ENCODE results near the gene CCM2.

CCM2 gene

GRCh38 chr7:45039106-45039505, 39.1 kb downstream of the CCM2 start:
- no peak overlapping the region for H3K27ac ChIP-seq (ENCODE audit: low read depth, low read length)
- peaks cover 4 to 44% (median 25%) of the 10 kb centered on the region in 5 donors for H3K36me3 ChIP-seq (ENCODE audit: control insufficient read depth in 5 of 5, insufficient read depth in 5 of 5, low read length in 5 of 5)
- no peaks in the 10 kb centered on the region for H3K9me3 ChIP-seq (ENCODE audit: control insufficient read depth in 5 of 5, low read length in 5 of 5)
- H3K4me3 ChIP-seq (ENCODE audit: low read depth in 1 of 5, low read length in 5 of 5): no peak overlapping the region
- H3K4me1 ChIP-seq (ENCODE audit: control insufficient read depth in 5 of 5, insufficient read depth in 5 of 5, low read length in 5 of 5): peaks cover 0 to 11% (median 3%) of the 10 kb centered on the region in 5 donors
- no peaks in the 10 kb centered on the region for H3K27me3 ChIP-seq (ENCODE audit: control insufficient read depth in 5 of 5, insufficient read depth in 4 of 5, low read length in 5 of 5)
- no peak overlapping the region for H3K9ac ChIP-seq (ENCODE audit: low read length in 5 of 5)

DNA sequence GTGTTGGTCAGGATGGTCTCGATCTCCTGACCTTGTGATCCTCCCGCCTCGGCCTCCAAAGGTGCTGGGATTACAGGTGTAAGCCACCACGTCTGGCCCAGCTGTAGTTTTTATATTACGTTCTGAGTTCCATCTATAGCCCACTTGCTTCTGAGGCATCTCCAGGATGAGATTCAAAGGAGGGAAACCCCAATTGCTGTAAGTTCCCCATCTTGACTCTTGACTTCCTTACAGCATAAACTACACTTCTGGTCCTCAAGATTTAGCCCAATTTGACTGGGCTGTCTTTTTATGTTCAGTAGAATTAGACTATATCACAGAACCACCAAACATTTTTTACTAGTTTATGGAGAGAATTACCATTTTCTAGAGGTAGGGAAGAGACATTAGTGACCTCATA, 44.3 kb downstream of the CCM2 start:
- no peaks in the 10 kb centered on the region for H3K9me3 ChIP-seq (ENCODE audit: control insufficient read depth in 5 of 5, low read length in 5 of 5)
- H3K27me3 ChIP-seq (ENCODE audit: control insufficient read depth in 5 of 5, insufficient read depth in 4 of 5, low read length in 5 of 5): no peaks in the 10 kb centered on the region
- no peak overlapping the region for H3K9ac ChIP-seq (ENCODE audit: low read length in 5 of 5)
- peaks cover 0 to 4% (median 0%) of the 10 kb centered on the region in 5 donors for H3K4me1 ChIP-seq (ENCODE audit: control insufficient read depth in 5 of 5, insufficient read depth in 5 of 5, low read length in 5 of 5)
- H3K27ac ChIP-seq (ENCODE audit: low read depth, low read length): no peak overlapping the region
- no peak overlapping the region for H3K4me3 ChIP-seq (ENCODE audit: low read depth in 1 of 5, low read length in 5 of 5)
- H3K36me3 ChIP-seq (ENCODE audit: control insufficient read depth in 5 of 5, insufficient read depth in 5 of 5, low read length in 5 of 5): peaks cover 10 to 43% (median 18%) of the 10 kb centered on the region in 5 donors

GRCh38 chr7:45048748-45049147, 48.7 kb downstream of the CCM2 start:
- Histone ChIP-seq H3K4me1 (ENCODE audit: control insufficient read depth in 5 of 5, insufficient read depth in 5 of 5, low read length in 5 of 5) (peaks cover 0 to 4% (median 0%) of the 10 kb centered on the region in 5 donors), H3K9me3 (ENCODE audit: control insufficient read depth in 5 of 5, low read length in 5 of 5) (no peaks in the 10 kb centered on the region), H3K36me3 (ENCODE audit: control insufficient read depth in 5 of 5, insufficient read depth in 5 of 5, low read length in 5 of 5) (peaks cover 13 to 44% (median 20%) of the 10 kb centered on the region in 5 donors), H3K27me3 (ENCODE audit: control insufficient read depth in 5 of 5, insufficient read depth in 4 of 5, low read length in 5 of 5) (no peaks in the 10 kb centered on the region), H3K27ac (ENCODE audit: low read depth, low read length) (no peak overlapping the region), H3K9ac (ENCODE audit: low read length in 5 of 5) (no peak overlapping the region), H3K4me3 (ENCODE audit: low read depth in 1 of 5, low read length in 5 of 5) (no peak overlapping the region)

DNA sequence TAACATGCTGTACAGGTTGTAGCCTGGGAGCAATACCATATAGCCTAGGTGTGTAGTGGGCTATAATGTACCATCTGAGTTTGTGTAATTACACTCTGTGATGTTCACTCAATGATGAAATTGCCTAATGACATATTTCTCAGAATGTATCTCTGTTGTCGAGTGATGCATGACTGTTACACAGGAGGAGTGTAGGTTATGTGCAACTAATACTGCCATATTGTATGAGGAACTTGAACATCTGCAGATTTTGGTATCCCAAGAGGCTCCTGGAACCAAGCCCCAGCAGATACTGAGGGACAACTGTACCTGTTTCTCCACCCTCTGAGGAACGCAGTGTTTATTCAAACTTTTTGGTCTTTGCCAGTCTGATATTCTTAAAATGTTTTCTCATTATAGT, 50.2 kb downstream of the CCM2 start:
- Histone ChIP-seq H3K27me3 (ENCODE audit: control insufficient read depth in 5 of 5, insufficient read depth in 4 of 5, low read length in 5 of 5) (no peaks in the 10 kb centered on the region), H3K27ac (ENCODE audit: low read depth, low read length) (no peak overlapping the region), H3K4me1 (ENCODE audit: control insufficient read depth in 5 of 5, insufficient read depth in 5 of 5, low read length in 5 of 5) (peaks cover 0 to 4% (median 0%) of the 10 kb centered on the region in 5 donors), H3K36me3 (ENCODE audit: control insufficient read depth in 5 of 5, insufficient read depth in 5 of 5, low read length in 5 of 5) (peaks cover 10 to 47% (median 24%) of the 10 kb centered on the region in 5 donors), H3K4me3 (ENCODE audit: low read depth in 1 of 5, low read length in 5 of 5) (no peak overlapping the region), H3K9ac (ENCODE audit: low read length in 5 of 5) (no peak overlapping the region), H3K9me3 (ENCODE audit: control insufficient read depth in 5 of 5, low read length in 5 of 5) (no peaks in the 10 kb centered on the region)

- Histone ChIP-seq H3K4me3 (ENCODE audit: low read depth in 1 of 5, low read length in 5 of 5) (no peak overlapping the region), H3K9me3 (ENCODE audit: control insufficient read depth in 5 of 5, low read length in 5 of 5) (no peaks in the 10 kb centered on the region), H3K36me3 (ENCODE audit: control insufficient read depth in 5 of 5, insufficient read depth in 5 of 5, low read length in 5 of 5) (peaks cover 7 to 43% (median 21%) of the 10 kb centered on the region in 5 donors), H3K9ac (ENCODE audit: low read length in 5 of 5) (no peak overlapping the region), H3K27me3 (ENCODE audit: control insufficient read depth in 5 of 5, insufficient read depth in 4 of 5, low read length in 5 of 5) (no peaks in the 10 kb centered on the region), H3K27ac (ENCODE audit: low read depth, low read length) (no peak overlapping the region), H3K4me1 (ENCODE audit: control insufficient read depth in 5 of 5, insufficient read depth in 5 of 5, low read length in 5 of 5) (no peaks in the 10 kb centered on the region)
Observed at GRCh38 chr7:45052011-45052410, 52.0 kb downstream of the CCM2 start.

- H3K9ac ChIP-seq (ENCODE audit: low read length in 5 of 5): no peak overlapping the region
- no peak overlapping the region for H3K27ac ChIP-seq (ENCODE audit: low read depth, low read length)
- H3K4me3 ChIP-seq (ENCODE audit: low read depth in 1 of 5, low read length in 5 of 5): no peak overlapping the region
- H3K36me3 ChIP-seq (ENCODE audit: control insufficient read depth in 5 of 5, insufficient read depth in 5 of 5, low read length in 5 of 5): peaks cover 7 to 37% (median 18%) of the 10 kb centered on the region in 5 donors
- no peaks in the 10 kb centered on the region for H3K4me1 ChIP-seq (ENCODE audit: control insufficient read depth in 5 of 5, insufficient read depth in 5 of 5, low read length in 5 of 5)
- H3K9me3 ChIP-seq (ENCODE audit: control insufficient read depth in 5 of 5, low read length in 5 of 5): no peaks in the 10 kb centered on the region
- no peaks in the 10 kb centered on the region for H3K27me3 ChIP-seq (ENCODE audit: control insufficient read depth in 5 of 5, insufficient read depth in 4 of 5, low read length in 5 of 5)
Observed at GRCh38 chr7:45053401-45053800, 53.4 kb downstream of the CCM2 start.

DNA sequence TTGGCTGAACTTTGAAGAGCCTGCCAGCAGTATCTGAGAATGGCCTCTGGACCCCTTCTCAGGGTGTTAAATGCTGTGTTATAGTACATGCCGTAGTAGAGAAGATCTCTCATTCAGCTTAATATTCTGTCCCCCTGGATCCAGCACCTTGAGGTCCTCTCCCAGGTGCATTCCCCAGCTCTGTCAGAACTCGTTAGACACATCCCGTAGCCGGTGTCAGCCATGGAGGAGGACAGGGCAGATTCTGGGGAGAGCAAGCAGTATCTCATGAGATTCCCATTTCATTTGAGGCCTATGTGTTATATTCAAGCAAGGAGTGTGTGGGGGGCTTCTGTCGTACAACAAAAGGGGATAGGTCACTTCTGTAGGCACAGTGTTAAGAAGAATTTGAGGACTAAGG, 53.9 kb downstream of the CCM2 start:
- H3K9ac ChIP-seq (ENCODE audit: low read length in 5 of 5): no peak overlapping the region
- H3K36me3 ChIP-seq (ENCODE audit: control insufficient read depth in 5 of 5, insufficient read depth in 5 of 5, low read length in 5 of 5): peaks cover 7 to 35% (median 18%) of the 10 kb centered on the region in 5 donors
- H3K4me1 ChIP-seq (ENCODE audit: control insufficient read depth in 5 of 5, insufficient read depth in 5 of 5, low read length in 5 of 5): no peaks in the 10 kb centered on the region
- no peak overlapping the region for H3K4me3 ChIP-seq (ENCODE audit: low read depth in 1 of 5, low read length in 5 of 5)
- H3K27ac ChIP-seq (ENCODE audit: low read depth, low read length): no peak overlapping the region
- H3K27me3 ChIP-seq (ENCODE audit: control insufficient read depth in 5 of 5, insufficient read depth in 4 of 5, low read length in 5 of 5): no peaks in the 10 kb centered on the region
- H3K9me3 ChIP-seq (ENCODE audit: control insufficient read depth in 5 of 5, low read length in 5 of 5): no peaks in the 10 kb centered on the region

- Histone ChIP-seq H3K36me3 (ENCODE audit: control insufficient read depth in 5 of 5, insufficient read depth in 5 of 5, low read length in 5 of 5) (peaks cover 7 to 30% (median 18%) of the 10 kb centered on the region in 5 donors), H3K27ac (ENCODE audit: low read depth, low read length) (no peak overlapping the region), H3K9ac (ENCODE audit: low read length in 5 of 5) (no peak overlapping the region), H3K4me1 (ENCODE audit: control insufficient read depth in 5 of 5, insufficient read depth in 5 of 5, low read length in 5 of 5) (no peaks in the 10 kb centered on the region), H3K9me3 (ENCODE audit: control insufficient read depth in 5 of 5, low read length in 5 of 5) (no peaks in the 10 kb centered on the region), H3K4me3 (ENCODE audit: low read depth in 1 of 5, low read length in 5 of 5) (no peak overlapping the region), H3K27me3 (ENCODE audit: control insufficient read depth in 5 of 5, insufficient read depth in 4 of 5, low read length in 5 of 5) (no peaks in the 10 kb centered on the region)
Observed at GRCh38 chr7:45054442-45054841, 54.4 kb downstream of the CCM2 start.

DNA sequence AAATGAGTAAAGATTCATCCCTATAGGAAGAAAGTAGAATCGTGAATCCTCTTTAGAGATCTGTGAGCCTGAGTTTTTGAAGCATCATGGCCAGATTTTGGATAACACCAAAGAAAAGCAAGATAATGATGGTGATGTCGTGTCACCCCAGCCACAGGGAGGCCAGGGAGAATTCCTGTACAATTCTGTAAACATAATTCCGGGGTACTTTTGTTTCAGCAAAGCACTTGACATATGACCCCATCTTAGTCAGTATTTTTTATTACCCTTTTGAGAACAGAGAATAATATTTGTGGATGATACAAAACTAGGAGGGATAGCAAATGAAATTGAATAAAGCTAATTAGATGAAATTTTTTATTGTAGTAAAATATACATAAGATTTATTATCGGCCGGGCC, 55.0 kb downstream of the CCM2 start:
- H3K36me3 ChIP-seq (ENCODE audit: control insufficient read depth in 5 of 5, insufficient read depth in 5 of 5, low read length in 5 of 5): peaks cover 4 to 26% (median 16%) of the 10 kb centered on the region in 5 donors
- no peaks in the 10 kb centered on the region for H3K4me1 ChIP-seq (ENCODE audit: control insufficient read depth in 5 of 5, insufficient read depth in 5 of 5, low read length in 5 of 5)
- H3K27ac ChIP-seq (ENCODE audit: low read depth, low read length): no peak overlapping the region
- no peak overlapping the region for H3K9ac ChIP-seq (ENCODE audit: low read length in 5 of 5)
- no peaks in the 10 kb centered on the region for H3K27me3 ChIP-seq (ENCODE audit: control insufficient read depth in 5 of 5, insufficient read depth in 4 of 5, low read length in 5 of 5)
- no peak overlapping the region for H3K4me3 ChIP-seq (ENCODE audit: low read depth in 1 of 5, low read length in 5 of 5)
- H3K9me3 ChIP-seq (ENCODE audit: control insufficient read depth in 5 of 5, low read length in 5 of 5): no peaks in the 10 kb centered on the region

DNA sequence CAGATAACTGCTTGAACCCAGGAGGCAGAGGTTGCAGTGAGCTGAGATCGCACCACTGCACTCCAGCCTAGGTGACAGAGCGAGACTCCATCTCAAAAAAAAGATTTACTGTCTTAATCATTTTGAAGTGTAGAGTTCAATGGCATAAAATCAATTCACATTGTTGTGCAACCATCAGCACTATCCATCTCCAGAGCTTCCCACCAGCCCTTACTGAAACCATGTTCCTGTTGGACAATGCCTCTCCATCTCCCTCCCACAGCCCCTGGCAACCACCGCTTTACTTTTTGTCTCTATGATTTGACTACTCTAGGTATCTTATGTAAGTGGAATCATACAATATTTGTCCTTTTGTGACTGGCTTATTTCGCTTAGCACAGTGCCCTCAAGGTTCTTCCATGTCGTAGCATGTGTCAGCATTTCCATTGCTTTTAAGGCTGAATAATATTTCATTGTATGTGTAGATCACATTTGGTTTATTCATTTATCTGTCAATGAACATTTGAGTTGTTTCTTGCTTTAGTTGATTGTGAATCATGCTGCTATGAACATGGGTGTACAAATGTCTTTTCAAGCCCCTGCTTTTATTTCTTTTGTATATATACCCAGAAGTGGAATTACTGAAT, 55.7 kb downstream of the CCM2 start:
- Histone ChIP-seq H3K27me3 (ENCODE audit: control insufficient read depth in 5 of 5, insufficient read depth in 4 of 5, low read length in 5 of 5) (no peaks in the 10 kb centered on the region), H3K4me3 (ENCODE audit: low read depth in 1 of 5, low read length in 5 of 5) (no peak overlapping the region), H3K9ac (ENCODE audit: low read length in 5 of 5) (no peak overlapping the region), H3K9me3 (ENCODE audit: control insufficient read depth in 5 of 5, low read length in 5 of 5) (no peaks in the 10 kb centered on the region), H3K4me1 (ENCODE audit: control insufficient read depth in 5 of 5, insufficient read depth in 5 of 5, low read length in 5 of 5) (no peaks in the 10 kb centered on the region), H3K27ac (ENCODE audit: low read depth, low read length) (no peak overlapping the region), H3K36me3 (ENCODE audit: control insufficient read depth in 5 of 5, insufficient read depth in 5 of 5, low read length in 5 of 5) (peaks cover 0 to 23% (median 11%) of the 10 kb centered on the region in 5 donors)

Data from subcutaneous abdominal adipose tissue (tissue), 5 donors.